SU-DHL-6 (cell line): ENCODE measurements around the gene ACACB.

Experiments used
- CTCF ChIP-seq: fragments of 200-600 bp; sonication (generic); IDR thresholded peaks from one replicate; pipeline ENCODE4 v1.5.1; 2017; ENCODE audit warnings: antibody characterized with exemption, mild to moderate bottlenecking, low read length, moderate library complexity; ENCODE audit not compliant: insufficient read depth, poor library complexity, severe bottlenecking
- EZH2phosphoT487 ChIP-seq: fragments of 200-600 bp; sonication (generic), shearing (Covaris generic); conservative IDR thresholded peaks from 2 replicates; pipeline ENCODE4 v1.6.1; 2018; ENCODE audit warnings: mild to moderate bottlenecking, antibody characterized with exemption, low read length, moderate library complexity, mixed read lengths

- TF ChIP-seq EZH2phosphoT487 (no peak), CTCF (no peak)
Observed at GRCh38 chr12:109124878-109125648, 8.7 kb downstream of the ACACB start.
